Left forelimb (tissue), 1 donor: ENCODE results near the gene MTAP.

Experiments
- DNase-seq: peaks from one replicate; pipeline ENCODE4 v3.0.0-alpha.2; 2018; ENCODE audit warnings: low spot score

The MTAP gene

GRCh38 chr9:21804791-21805190, 2.4 kb downstream of the MTAP start:
- no peak for DNase-seq

- no peak for DNase-seq
These were observed 4.2 kb downstream of the MTAP start for GRCh38 chr9:21806644-21807043.

- no peak for DNase-seq
These were observed 8.0 kb downstream of the MTAP start for GRCh38 chr9:21810388-21810787.

GRCh38 chr9:21810881-21811280, 8.4 kb downstream of the MTAP start:
- no peak for DNase-seq

GRCh38 chr9:21811914-21812313, 9.5 kb downstream of the MTAP start:
- no peak for DNase-seq

GRCh38 chr9:21812415-21812814, 10.0 kb downstream of the MTAP start:
- DNase-seq: no peak

- no peak for DNase-seq
These were observed 10.6 kb downstream of the MTAP start for GRCh38 chr9:21812946-21813568.

- DNase-seq: no peak
These were observed 11.4 kb downstream of the MTAP start for GRCh38 chr9:21813575-21814473.

- no peak for DNase-seq
These were observed 13.2 kb downstream of the MTAP start for GRCh38 chr9:21815643-21816042.

- DNase-seq: no peak
These were observed 14.7 kb downstream of the MTAP start for GRCh38 chr9:21817176-21817575.

- no peak for DNase-seq
These were observed 23.2 kb downstream of the MTAP start for GRCh38 chr9:21825637-21826036.

- no peak for DNase-seq
These were observed 26.5 kb downstream of the MTAP start for GRCh38 chr9:21828853-21829410.

GRCh38 chr9:21830589-21830988, 28.2 kb downstream of the MTAP start:
- no peak for DNase-seq

GRCh38 chr9:21831841-21832509, 29.5 kb downstream of the MTAP start:
- DNase-seq: no peak

- DNase-seq: no peak
These were observed 30.8 kb downstream of the MTAP start for GRCh38 chr9:21833090-21833801.

- no peak for DNase-seq
These were observed 32.7 kb downstream of the MTAP start for GRCh38 chr9:21835121-21835520.

- DNase-seq: no peak
These were observed 34.2 kb downstream of the MTAP start for GRCh38 chr9:21836437-21837161.

- no peak for DNase-seq
These were observed 35.1 kb downstream of the MTAP start for GRCh38 chr9:21837501-21837900.

- no peak for DNase-seq
These were observed 38.2 kb downstream of the MTAP start for GRCh38 chr9:21840647-21841046.

GRCh38 chr9:21841133-21841532, 38.7 kb downstream of the MTAP start:
- DNase-seq: no peak

GRCh38 chr9:21848615-21849014, 46.2 kb downstream of the MTAP start:
- DNase-seq: no peak
